Erythroblast (primary cell): ENCODE measurements around the gene ANKRD6.

Source experiments
- GATA1 ChIP-seq: IDR thresholded peaks from 2 replicates; pipeline ENCODE4 v1.6.1; 2011; ENCODE audit warnings: low read depth, mild to moderate bottlenecking, control low read depth, low read length, moderate library complexity
- POLR2A ChIP-seq: IDR thresholded peaks from 2 replicates; pipeline ENCODE4 v1.6.1; 2011; ENCODE audit warnings: mild to moderate bottlenecking, low read length

DNA sequence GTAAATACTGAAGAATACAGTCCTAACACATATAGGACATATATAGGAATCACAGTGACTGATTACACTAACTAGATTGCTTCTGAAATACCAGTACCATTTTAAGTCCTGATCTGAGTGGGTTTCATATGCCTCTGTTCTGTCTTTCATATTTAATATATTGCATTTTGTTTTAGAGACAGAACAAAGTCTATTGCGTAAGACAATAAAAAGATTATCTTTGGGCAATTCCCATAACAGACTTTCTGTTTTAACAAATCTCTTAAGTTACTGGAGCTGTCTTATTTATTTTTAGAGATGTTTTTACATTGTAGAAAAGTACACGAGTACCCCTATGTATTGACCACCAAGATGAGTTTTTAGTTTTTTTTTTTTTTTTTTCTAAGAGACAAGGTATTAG, 29.6 kb downstream of the ANKRD6 start:
- TF ChIP-seq POLR2A (no peak), GATA1 (no peak)
